H1 (cell line): ENCODE data around the gene CD3D. TPM values are rescaled to one million over a fixed set of nuclear protein-coding genes. Genes with fewer than 3 reads are reported as not detected.

ENCODE experiments used
- CTCF ChIA-PET: fragments of 300-600 bp; sonication (Branson Sonifier 250); formaldehyde crosslinking; loops from one replicate; lab custom pipeline; 2021; ENCODE audit not compliant: partially characterized antibody; lab: Charles Lee
- POLR2A ChIA-PET: fragments of 300-600 bp; sonication (Branson Sonifier 250); formaldehyde crosslinking; loops from one replicate; lab custom pipeline; 2021; ENCODE audit warnings: inconsistent platforms; ENCODE audit not compliant: partially characterized antibody; lab: Charles Lee
- DNase-seq, 2 experiments: peaks; one replicate each; pipeline versions ENCODE4 v3.0.0 to v3.0.0-alpha.2; 2010 to 2022; ENCODE audit warnings: low spot score in 2 of 2, low read depth in 1 of 2, mixed read lengths in 1 of 2
- FAIRE-seq: peaks from 2 replicates; lab custom pipeline; 2011; peaks lifted over from hg19 to GRCh38; lab: Jason Lieb, UNC
- H2AFZ ChIP-seq: 2 replicates; pipeline ENCODE4 v1.8.1; 2012; ENCODE audit warnings: low read length, inconsistent platforms
- H2AK5ac ChIP-seq: 2 replicates; pipeline ENCODE4 v1.6.1; 2013; ENCODE audit warnings: low read depth, low read length
- H2BK120ac ChIP-seq: replicated peaks from 2 replicates; pipeline ENCODE3; 2013; ENCODE audit warnings: low read depth, low read length, inconsistent platforms
- H2BK12ac ChIP-seq: 2 replicates; pipeline ENCODE4 v1.6.1; 2013; ENCODE audit warnings: low read depth, low read length
- H2BK15ac ChIP-seq: 2 replicates; pipeline ENCODE4 v1.6.1; 2013; ENCODE audit warnings: low read length
- H2BK20ac ChIP-seq: 2 replicates; pipeline ENCODE4 v1.6.1; 2013; ENCODE audit warnings: low read length
- H2BK5ac ChIP-seq: 2 replicates; pipeline ENCODE4 v1.6.1; 2013; ENCODE audit warnings: low read depth, low read length
- H3K14ac ChIP-seq: 2 replicates; pipeline ENCODE4 v1.6.1; 2013; ENCODE audit warnings: inconsistent platforms; ENCODE audit not compliant: insufficient read length
- H3K18ac ChIP-seq: 2 replicates; pipeline ENCODE4 v1.6.1; 2013; ENCODE audit warnings: low read length; ENCODE audit errors: extremely low read depth
- H3K23ac ChIP-seq: 2 replicates; pipeline ENCODE4 v1.6.1; 2013; ENCODE audit warnings: inconsistent platforms; ENCODE audit not compliant: insufficient read length
- H3K23me2 ChIP-seq: 2 replicates; pipeline ENCODE4 v1.6.1; 2013; ENCODE audit warnings: low read depth, low read length
- H3K27ac ChIP-seq: 2 replicates; pipeline ENCODE4 v1.6.1; 2011; ENCODE audit warnings: low read depth, low read length, inconsistent platforms
- H3K27me3 ChIP-seq, 4 experiments: replicated peaks in 1 of 4; 1 replicate in 1 of 4; 2 replicates in 3 of 4; pipeline versions ENCODE4 v1.6.1 to v1.8.1; 2011 to 2013; ENCODE audit warnings: low read length in 3 of 4, mild to moderate bottlenecking in 3 of 4, inconsistent platforms in 2 of 4, mixed read lengths in 2 of 4, moderate library complexity in 1 of 4; ENCODE audit not compliant: control insufficient read depth in 3 of 4, insufficient read depth in 3 of 4; ENCODE audit errors: extremely low read depth in 1 of 4
- H3K36me3 ChIP-seq, 4 experiments: 2 replicates each; pipeline versions ENCODE4 v1.6.1 to v1.8.1; 2011 to 2013; ENCODE audit warnings: mild to moderate bottlenecking in 4 of 4, low read length in 3 of 4, moderate library complexity in 2 of 4, control low read depth in 1 of 4, inconsistent platforms in 1 of 4; ENCODE audit not compliant: insufficient read depth in 4 of 4, control insufficient read depth in 2 of 4
- H3K4ac ChIP-seq: replicated peaks from 2 replicates; pipeline ENCODE3; 2013; ENCODE audit warnings: low read length, low read depth, mixed read lengths, inconsistent platforms; ENCODE audit not compliant: insufficient read length
- H3K4me1 ChIP-seq, 4 experiments: replicated peaks in 1 of 4; 1 replicate in 1 of 4; 2 replicates in 3 of 4; pipeline versions ENCODE4 v1.6.1 to v1.8.1; 2011 to 2013; ENCODE audit warnings: low read length in 3 of 4, inconsistent platforms in 2 of 4, mixed read lengths in 1 of 4; ENCODE audit not compliant: insufficient read depth in 4 of 4, control insufficient read depth in 3 of 4
- H3K4me2 ChIP-seq, 2 experiments: 2 replicates each; pipeline versions ENCODE4 v1.6.1 to v1.8.1; 2011 to 2013; ENCODE audit warnings: low read depth in 2 of 2, low read length in 2 of 2, control low read depth in 1 of 2, inconsistent platforms in 1 of 2, mild to moderate bottlenecking in 1 of 2; ENCODE audit not compliant: insufficient read depth in 1 of 2
- H3K4me3 ChIP-seq, 4 experiments: fragments of 200-600, 300-600 bp in 1 of 4; sonication (generic), shearing (Covaris generic), sonication (Bioruptor Twin) in 1 of 4; 2 replicates each; pipeline versions ENCODE4 v1.5.1 to v1.8.1; 2011 to 2016; ENCODE audit warnings: low read length in 4 of 4, low read depth in 3 of 4, control low read depth in 2 of 4, inconsistent platforms in 2 of 4, mild to moderate bottlenecking in 2 of 4, mixed read lengths in 1 of 4, moderate library complexity in 1 of 4; ENCODE audit not compliant: insufficient read depth in 2 of 4; ENCODE audit errors: extremely low read depth in 1 of 4
- H3K56ac ChIP-seq: replicated peaks from 2 replicates; pipeline ENCODE3; 2013; ENCODE audit warnings: low read depth, mild to moderate bottlenecking, mixed read lengths, low read length, inconsistent platforms; ENCODE audit not compliant: insufficient read length
- H3K79me1 ChIP-seq: 2 replicates; pipeline ENCODE4 v1.6.1; 2013; ENCODE audit warnings: low read depth, low read length, control low read depth
- H3K79me2 ChIP-seq, 2 experiments: 2 replicates each; pipeline versions ENCODE4 v1.6.1 to v1.8.1; 2012 to 2013; ENCODE audit warnings: low read length in 2 of 2, mild to moderate bottlenecking in 2 of 2, inconsistent platforms in 1 of 2; ENCODE audit not compliant: insufficient read depth in 2 of 2, control insufficient read depth in 1 of 2
- H3K9ac ChIP-seq, 4 experiments: replicated peaks in 1 of 4; 1 replicate in 1 of 4; 2 replicates in 3 of 4; pipeline versions ENCODE4 v1.6.1 to v1.8.1; 2011 to 2013; ENCODE audit warnings: low read depth in 3 of 4, low read length in 3 of 4, control low read depth in 2 of 4, mild to moderate bottlenecking in 2 of 4, moderate library complexity in 2 of 4, inconsistent platforms in 1 of 4; ENCODE audit errors: extremely low read depth in 1 of 4
- H3K9me3 ChIP-seq, 2 experiments: 2 replicates each; pipeline versions ENCODE4 v1.6.1 to v1.8.1; 2012 to 2013; ENCODE audit warnings: mild to moderate bottlenecking in 2 of 2, moderate library complexity in 2 of 2, control low read depth in 1 of 2, inconsistent platforms in 1 of 2, low read depth in 1 of 2, low read length in 1 of 2, mixed read lengths in 1 of 2; ENCODE audit not compliant: insufficient read depth in 2 of 2
- H4K20me1 ChIP-seq, 2 experiments: replicated peaks in 1 of 2; 2 replicates each; pipeline versions ENCODE3 to v1.8.1; 2011 to 2013; ENCODE audit warnings: inconsistent platforms in 2 of 2, low read length in 2 of 2, mild to moderate bottlenecking in 1 of 2; ENCODE audit not compliant: insufficient read depth in 2 of 2, control insufficient read depth in 1 of 2
- H4K5ac ChIP-seq: 2 replicates; pipeline ENCODE4 v1.6.1; 2013; ENCODE audit warnings: low read length, low read depth, mixed read lengths, inconsistent platforms; ENCODE audit not compliant: insufficient read length
- H4K8ac ChIP-seq: 2 replicates; pipeline ENCODE4 v1.8.0; 2013; ENCODE audit warnings: mild to moderate bottlenecking, moderate library complexity, low read length, inconsistent platforms; ENCODE audit not compliant: insufficient read depth; ENCODE audit errors: extremely low read depth
- H4K91ac ChIP-seq: replicated peaks from 2 replicates; pipeline ENCODE3; 2013; ENCODE audit warnings: low read length, mixed read lengths, inconsistent platforms; ENCODE audit not compliant: insufficient read length
- CTCF ChIP-seq, 3 experiments: IDR thresholded peaks; 1 replicate in 2 of 3; 2 replicates in 1 of 3; pipeline versions ENCODE4 v1.5.1 to v1.6.1; 2011; ENCODE audit warnings: low read length in 3 of 3, mild to moderate bottlenecking in 3 of 3, inconsistent platforms in 2 of 3, low read depth in 1 of 3, moderate library complexity in 1 of 3; ENCODE audit not compliant: insufficient read depth in 1 of 3; ENCODE audit errors: control extremely low read depth in 1 of 3
- EGR1 ChIP-seq: IDR thresholded peaks from 2 replicates; pipeline ENCODE4 v1.6.1; 2011; ENCODE audit warnings: low read depth, low read length, borderline replicate concordance
- GABPA ChIP-seq: IDR thresholded peaks from 2 replicates; pipeline ENCODE4 v1.6.1; 2011; ENCODE audit warnings: mild to moderate bottlenecking, low read length, moderate library complexity, borderline replicate concordance; ENCODE audit not compliant: insufficient read depth
- JUND ChIP-seq: IDR thresholded peaks from 2 replicates; pipeline ENCODE4 v1.6.1; 2011; ENCODE audit warnings: mild to moderate bottlenecking, improper control_type of control experiment, low read length
- RAD21 ChIP-seq, 2 experiments: IDR thresholded peaks in 1 of 2; conservative IDR thresholded peaks in 1 of 2; 2 replicates each; pipeline ENCODE4 v1.6.1; 2011; ENCODE audit warnings: low read depth in 2 of 2, low read length in 2 of 2, improper control_type of control experiment in 1 of 2, inconsistent platforms in 1 of 2, mild to moderate bottlenecking in 1 of 2, moderate library complexity in 1 of 2
- RFX5 ChIP-seq: IDR thresholded peaks from 2 replicates; pipeline ENCODE4 v1.6.1; 2011; ENCODE audit warnings: low read depth, low read length, improper control_type of control experiment, borderline replicate concordance
- WGBS, 2 experiments: shearing (Covaris generic) in 1 of 2; methylation state at CpG; one replicate each; pipeline versions ENCODE4 v1.1.6 to v1.1.7; 2013 to 2015; ENCODE audit warnings: low lambda C conversion rate in 2 of 2, mixed read lengths in 2 of 2, inconsistent platforms in 1 of 2, low coverage in 1 of 2, missing lambda C conversion rate in 1 of 2; ENCODE audit not compliant: insufficient replicate concordance in 2 of 2, insufficient coverage in 1 of 2, insufficient read length in 1 of 2; ENCODE audit errors: extremely low coverage in 1 of 2, missing lambda C conversion rate in 1 of 2; 5-methylcytosine and 5-hydroxymethylcytosine counted together
- polyA plus RNA-seq, 7 experiments: library from polyadenylated mRNA; depleted of rRNA in 3 of 7; stranded (reverse) in 5 of 7; unstranded in 2 of 7; fragments of >200 nt in 5 of 7; fragments of 200-250 nt in 2 of 7; gene quantifications; 1 replicate in 5 of 7; 2 replicates in 1 of 7; 4 replicates in 1 of 7; pipeline versions ENCODE4 v1.2.1 to v1.2.3, GENCODE V29; 2011 to 2013; ENCODE audit warnings: missing spikeins in 2 of 7, mixed read lengths in 2 of 7
- total RNA-seq: library from RNA; stranded (reverse); fragmentation: NEBNext Ultra II Directional; extraction: Animal tissue kit (Norgen Biotek cat#: 25700); gene quantifications from 2 replicates; pipeline ENCODE4 v1.2.1, GENCODE V29; 2021

Gene CD3D
- total and polyA plus RNA-seq, 2 of the 8 experiments (the other 6 are each of a cell fraction or from before 2014, with no cell fraction given) = not detected

GRCh38 chr11:118295815-118296454 lies 46.6 kb downstream of the CD3D start:
- Histone ChIP-seq H2AK5ac (no peak overlapping the region), H3K23ac (no peak overlapping the region), H2BK20ac (no peak overlapping the region), H3K18ac (no peak overlapping the region), H3K27me3 (no peaks in the 10 kb centered on the region; a peak in 1 of 7 replicates), H3K4me2 (no peak overlapping the region), H2BK5ac (no peak overlapping the region), H3K79me1 (no peaks in the 10 kb centered on the region), H4K91ac (no peak overlapping the region), H3K4me3 (no peak overlapping the region)
- POLR2A ChIA-PET = interaction anchor here (0.8 to 1.0 kb wide), 2 partner anchors 10 to 55 kb away, joined by 4 read pairs; no protein-coding TSS in a partner anchor
- TF ChIP-seq RAD21 (IDR thresholded peaks at IDR 0.05 in 1 of 2, conservative IDR thresholded peaks at IDR 0.05 in 1 of 2; ENCODE audit: low read depth in 2 of 2, low read length in 2 of 2) = peak; percentile 54 to 65
- no peak for TF ChIP-seq EGR1
- no peak for TF ChIP-seq RFX5
- TF ChIP-seq GABPA = no peak
- 0 out of 2 replicates have a peak, but pooled peaks have one; percentile 29 for TF ChIP-seq JUND
- TF ChIP-seq CTCF (IDR thresholded peaks at IDR 0.05; ENCODE audit: control extremely low read depth in 1 of 3, insufficient read depth in 1 of 3, low read depth in 1 of 3, low read length in 3 of 3) = peak in 2 of 3 experiments; percentile 63 to 70; a peak in 3 of 4 replicates
- TF ChIP-seq, all 59 proteins: peak for 3
- no peak overlapping the region for H2BK15ac ChIP-seq
- H2AFZ ChIP-seq = peak overlapping the region; percentile 60
- H3K27ac ChIP-seq = no peak overlapping the region
- peak overlapping the region; percentile 29 for H4K5ac ChIP-seq
- no peak overlapping the region for H2BK120ac ChIP-seq
- no peak overlapping the region for H4K8ac ChIP-seq
- H4K20me1 ChIP-seq = no peaks in the 10 kb centered on the region
- H3K36me3 ChIP-seq = no peaks in the 10 kb centered on the region
- H3K23me2 ChIP-seq = no peaks in the 10 kb centered on the region
- no peaks in the 10 kb centered on the region for H3K9me3 ChIP-seq
- H3K14ac ChIP-seq = no peak overlapping the region
- no peak overlapping the region for H3K4ac ChIP-seq
- no peak for DNase-seq
- H3K9ac ChIP-seq = no peak overlapping the region
- H2BK12ac ChIP-seq = no peak overlapping the region
- no peaks in the 10 kb centered on the region for H3K79me2 ChIP-seq
- 60% methylated on average over 3 of the region's 3 CpGs; no CpG with 5 or more reads in 1 of the 2 experiments for WGBS, 2 experiments
- peak; percentile 39 for FAIRE-seq
- CTCF ChIA-PET = interaction anchor here (0.7 to 5.1 kb wide), 50 partner anchors 9 to 308 kb away, joined by 3 to 52 read pairs (median 4); partner anchors contain the start of genes CD3D, CD3E, JAML and MPZL2
- no peak overlapping the region for H3K56ac ChIP-seq
- H3K4me1 ChIP-seq = no peaks in the 10 kb centered on the region; a peak in 1 of 7 replicates
